Dermis blood vessel endothelial cell (primary cell): ENCODE results near the gene CNN3. TPM values are rescaled to one million over a fixed set of nuclear protein-coding genes. Genes with fewer than 3 reads are reported as not detected.

Experiments used
- DNase-seq: peaks from one replicate; pipeline ENCODE4 v3.0.0; 2010
- total RNA-seq: library from RNA; depleted of rRNA; stranded (reverse); fragments of >200 nt; gene quantifications from 2 replicates; pipeline ENCODE4 v1.2.3, GENCODE V29; 2014

Gene CNN3
- total RNA-seq, 1 donor from 2014 or later = 578 TPM

DNA sequence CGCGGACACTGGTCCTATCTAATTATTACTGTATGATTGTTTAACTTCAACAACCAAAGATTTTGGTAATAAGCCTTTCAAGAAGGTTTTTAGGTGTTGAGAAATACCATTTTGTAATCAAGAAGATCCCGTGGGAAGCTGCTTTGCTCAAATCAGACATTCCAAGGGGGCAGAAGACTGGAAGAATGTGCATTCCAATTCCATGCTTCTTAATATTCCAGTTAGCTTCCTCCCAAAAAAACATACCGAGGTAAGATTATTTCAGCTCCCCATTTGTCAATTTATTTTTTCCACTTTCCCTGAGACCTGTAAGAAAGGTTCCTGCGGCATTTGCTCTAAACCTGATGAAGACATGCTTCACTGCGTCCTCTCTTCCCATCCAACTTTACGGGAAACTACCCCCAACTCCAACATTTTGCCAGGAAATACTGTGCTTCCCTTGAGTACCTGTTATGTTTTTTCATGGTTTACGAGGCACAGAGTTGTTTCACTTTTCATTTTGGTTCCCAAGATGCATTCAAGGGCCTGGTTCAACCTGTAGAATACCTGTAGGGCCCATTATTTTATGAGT, 4.1 kb downstream of the CNN3 start:
- DNase-seq = peak; percentile 42

DNA sequence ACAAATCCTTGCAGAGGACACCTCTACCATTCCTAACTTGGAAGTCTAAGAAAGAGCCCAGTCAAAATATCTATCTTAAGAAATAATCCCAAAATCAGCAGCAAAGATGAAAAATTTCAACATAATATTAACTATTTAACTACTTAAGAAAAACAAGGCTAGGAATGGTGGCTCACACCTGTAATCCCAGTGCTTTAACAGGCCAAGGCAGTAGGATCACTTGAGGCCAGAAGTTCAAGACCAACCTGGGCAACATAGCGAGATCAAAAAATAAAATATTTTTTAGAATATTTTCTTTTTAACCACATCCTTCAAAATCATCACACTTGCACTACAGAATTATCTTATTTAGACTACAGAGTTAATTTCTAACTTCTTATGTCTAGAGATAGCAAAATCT, 4.9 kb downstream of the CNN3 start:
- DNase-seq = no peak

DNA sequence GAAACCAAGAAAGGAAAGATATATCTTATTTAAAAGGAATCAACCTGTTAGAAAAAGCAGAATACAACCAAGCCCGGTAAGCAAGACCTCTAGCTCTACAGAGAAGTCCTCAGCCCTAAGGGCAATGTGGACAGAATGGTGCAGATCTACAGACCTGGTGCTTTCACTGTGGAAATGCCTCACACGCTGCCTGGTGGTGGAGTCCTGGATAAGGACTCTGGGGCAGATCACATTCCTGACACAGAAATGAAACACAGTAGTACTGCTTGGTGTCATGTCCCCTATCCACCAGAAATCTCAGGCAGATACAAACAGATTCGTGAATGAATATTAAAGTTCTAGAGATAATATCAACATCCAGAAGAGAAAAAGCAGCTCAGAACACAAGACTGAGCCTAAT, 6.8 kb downstream of the CNN3 start:
- DNase-seq = peak; percentile 40

DNA sequence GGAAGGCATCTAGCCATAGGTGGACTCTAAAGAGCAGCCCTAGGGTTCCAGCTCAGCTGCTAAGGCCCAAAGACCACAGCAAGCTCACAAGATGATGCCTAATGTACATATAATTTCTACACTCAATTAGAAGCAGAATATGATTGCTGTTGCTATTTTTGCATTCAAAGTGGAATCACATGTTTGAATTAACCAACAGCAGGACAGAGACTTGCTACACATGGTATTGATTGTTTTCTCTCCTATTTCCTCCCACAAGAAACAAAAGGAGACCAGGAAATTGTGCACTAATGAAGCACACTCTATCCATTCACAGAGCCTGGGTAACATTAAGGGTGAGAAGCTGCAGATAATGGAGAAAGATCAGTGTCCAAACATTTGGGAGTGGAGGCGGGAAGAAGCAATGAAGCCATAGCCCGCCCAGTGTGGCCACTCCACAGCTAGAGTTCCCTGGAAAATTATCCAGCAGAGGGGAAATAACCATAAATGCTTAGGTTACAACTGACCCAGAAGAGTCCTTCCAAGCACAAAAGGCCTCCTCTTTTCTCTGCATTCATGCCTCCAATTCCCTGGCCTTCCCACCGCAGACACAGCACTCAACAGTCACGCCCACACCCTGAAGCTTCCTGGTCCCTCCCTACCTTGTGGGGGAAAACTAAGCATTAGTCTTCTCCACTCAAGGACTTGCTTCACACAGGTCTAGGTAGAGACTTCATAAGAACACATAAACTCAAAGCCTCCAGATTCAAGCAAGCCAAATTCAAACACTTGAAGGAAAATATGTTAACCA, 7.5 kb downstream of the CNN3 start:
- no peak for DNase-seq

DNA sequence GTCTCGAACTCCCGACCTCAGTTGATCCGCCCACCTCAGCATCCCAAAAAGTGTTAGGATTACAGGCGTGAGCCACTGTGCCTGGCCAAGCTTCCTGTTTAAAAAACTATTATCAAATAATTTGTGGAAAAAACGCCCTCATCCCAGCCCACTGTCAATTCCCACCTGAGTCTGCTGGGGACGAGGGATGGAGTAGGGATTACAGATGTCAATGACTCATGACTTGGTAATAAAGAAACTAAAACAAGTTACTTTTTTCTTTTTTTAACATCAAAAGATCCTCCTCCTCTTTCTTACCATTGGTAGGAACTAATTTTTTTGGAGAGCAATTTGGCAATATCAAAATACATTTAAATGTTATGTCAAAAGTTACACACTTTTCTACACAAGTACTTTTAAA, 9.7 kb downstream of the CNN3 start:
- DNase-seq = no peak

DNA sequence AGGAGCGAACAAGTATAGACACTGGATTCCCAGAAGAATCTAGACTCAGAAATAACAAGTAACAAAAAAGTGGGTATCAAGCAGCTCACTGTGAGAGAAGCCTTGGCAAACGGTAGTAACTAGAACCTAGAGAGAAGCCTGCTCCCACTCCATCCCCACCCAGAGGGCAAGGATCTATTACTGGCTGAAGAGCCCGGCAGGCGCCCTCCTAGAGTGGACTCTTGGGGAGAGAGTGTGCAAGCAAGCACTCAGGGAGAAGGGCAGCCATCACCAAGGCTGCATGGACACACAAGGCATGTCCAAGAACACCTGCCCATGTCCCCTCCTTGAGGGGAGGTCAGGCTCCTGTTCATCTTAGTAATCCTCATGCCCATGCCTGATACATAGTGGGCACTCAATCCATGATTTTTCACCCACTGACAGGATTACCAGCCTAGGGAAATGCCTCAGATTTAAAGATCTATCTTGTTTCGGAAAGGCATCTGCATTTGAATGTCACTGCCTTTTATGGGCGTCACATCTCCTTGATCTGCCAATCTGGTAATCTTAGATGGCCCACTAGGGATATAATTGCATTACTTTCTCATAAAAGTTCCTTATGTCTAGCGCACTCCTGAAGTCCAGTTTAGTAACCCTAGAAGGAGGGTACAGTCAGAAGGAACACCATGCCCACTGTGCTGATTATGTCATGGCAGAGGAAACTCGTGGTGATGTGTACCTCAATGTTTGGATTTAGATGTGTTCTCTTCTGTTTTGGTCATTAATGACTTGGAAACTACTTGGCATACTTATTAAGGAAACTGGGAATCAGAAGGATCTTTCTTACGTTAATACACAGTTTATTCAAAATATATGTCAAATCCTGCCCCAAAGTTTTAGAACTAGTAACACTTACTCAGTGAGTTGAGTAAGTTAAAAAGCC, 14.4 kb downstream of the CNN3 start:
- peak; percentile 36 for DNase-seq

DNA sequence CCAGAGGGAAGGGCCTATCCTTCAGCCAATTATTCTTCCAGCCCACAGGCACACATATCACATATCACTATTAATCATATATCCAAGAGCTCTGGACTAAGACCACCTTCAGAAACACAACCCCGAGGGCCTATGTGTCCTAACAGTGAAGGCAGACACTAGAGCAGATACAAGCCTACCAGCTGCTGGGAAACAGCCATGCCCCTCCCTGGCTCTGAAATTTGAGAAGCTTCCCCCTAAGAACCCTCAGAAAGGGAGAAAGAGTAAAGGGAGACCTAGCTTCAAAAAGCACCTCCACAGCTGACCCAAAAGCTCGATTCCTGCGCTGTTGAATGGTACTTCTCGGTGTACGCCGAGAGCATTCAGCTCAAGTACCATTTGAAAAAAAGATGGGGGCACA, 17.4 kb downstream of the CNN3 start:
- no peak for DNase-seq

DNA sequence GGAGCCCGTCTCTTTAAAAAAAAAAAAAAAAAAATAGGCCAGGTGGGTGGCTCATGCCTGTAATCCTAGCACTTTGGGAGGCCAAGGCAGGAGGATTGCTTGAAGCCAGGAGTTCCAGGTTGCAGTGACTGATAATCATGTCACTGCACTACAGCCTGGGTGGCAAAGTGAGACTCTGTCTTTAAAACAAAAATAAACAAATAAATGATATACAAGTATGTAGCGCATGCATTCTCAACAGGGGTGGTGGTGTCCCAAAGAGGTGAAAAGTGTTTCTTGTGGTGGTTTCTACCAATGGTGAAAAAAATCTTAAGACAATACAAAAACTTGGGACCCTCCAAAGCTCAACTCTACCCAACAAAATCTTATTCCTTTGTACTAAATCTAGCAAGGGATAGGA, 17.9 kb downstream of the CNN3 start:
- DNase-seq = no peak

DNA sequence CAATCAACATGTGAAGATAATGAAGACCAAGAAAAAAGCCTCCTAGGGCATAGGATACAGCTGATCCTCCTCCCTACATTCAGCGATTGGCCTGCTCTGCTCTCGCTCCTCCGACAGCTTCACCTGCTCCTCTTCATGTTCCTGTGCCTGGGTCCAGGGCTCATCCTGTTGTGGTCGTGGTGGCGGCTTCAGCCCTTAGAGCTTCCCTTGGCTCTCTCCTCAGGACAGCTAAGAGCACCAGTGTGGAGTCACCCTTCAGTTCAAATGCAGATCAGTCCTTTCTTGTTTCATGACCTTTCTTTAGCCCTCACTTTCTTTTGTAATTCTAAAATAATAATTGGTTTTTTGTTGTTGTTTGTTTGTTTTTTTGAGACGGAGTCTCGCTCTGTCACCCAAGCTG, 18.7 kb downstream of the CNN3 start:
- no peak for DNase-seq

DNA sequence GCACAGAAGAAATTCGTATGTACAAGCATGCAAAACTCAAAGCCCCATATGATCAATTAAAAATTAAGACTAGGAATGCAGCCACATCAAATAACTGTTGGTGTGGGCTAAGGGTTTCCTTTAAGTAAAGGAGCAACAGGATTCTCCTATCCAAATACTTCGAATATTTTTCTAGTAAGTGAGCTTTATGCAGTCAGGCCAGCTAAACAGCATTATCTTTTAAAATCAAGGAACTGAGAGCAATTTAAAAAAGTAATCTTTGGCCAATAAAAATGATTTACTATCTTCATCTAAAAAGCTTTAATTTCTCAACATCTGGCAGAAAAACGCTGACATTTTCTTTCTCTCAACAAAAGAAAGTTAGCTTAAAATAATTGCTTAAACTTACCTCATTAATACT, 19.8 kb downstream of the CNN3 start:
- no peak for DNase-seq

DNA sequence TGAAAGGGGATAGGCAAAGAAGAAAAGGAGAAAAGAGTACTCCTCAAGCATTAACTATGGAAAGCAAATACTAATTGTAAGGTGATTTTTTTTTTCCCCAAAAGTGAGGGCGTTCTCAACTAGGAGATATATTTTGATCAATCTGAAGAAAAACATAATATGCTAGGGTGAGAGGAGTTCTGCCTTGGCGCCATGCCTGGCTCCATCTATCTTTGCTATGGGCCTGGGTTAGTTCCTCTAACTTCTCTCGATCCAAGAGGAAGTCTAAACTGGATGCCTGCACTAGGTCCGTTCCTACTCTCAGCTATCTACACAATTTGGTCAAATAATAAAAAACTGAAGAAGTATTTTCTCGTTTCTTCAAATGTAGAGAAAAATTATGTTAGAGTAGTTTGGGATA, 20.5 kb downstream of the CNN3 start:
- DNase-seq = no peak

DNA sequence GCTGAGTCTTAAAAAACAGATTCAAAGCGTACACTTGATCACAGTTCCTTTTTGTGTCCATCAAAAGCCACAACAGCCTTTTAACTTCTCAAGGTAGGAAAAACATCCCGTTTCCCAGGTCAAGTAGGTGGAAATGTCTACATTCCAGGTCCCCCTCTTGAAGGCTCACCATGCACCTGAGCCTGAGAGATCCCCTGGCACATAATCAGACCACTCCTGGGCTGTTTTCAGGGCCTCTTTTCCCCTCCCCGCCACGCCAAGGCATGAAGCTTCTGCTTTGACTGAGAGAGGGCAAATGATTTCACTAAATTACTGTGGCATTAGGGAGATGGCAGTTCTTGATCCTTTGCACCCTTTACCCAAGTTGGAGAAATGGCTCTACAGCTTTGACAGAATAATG, 21.7 kb downstream of the CNN3 start:
- DNase-seq = no peak

DNA sequence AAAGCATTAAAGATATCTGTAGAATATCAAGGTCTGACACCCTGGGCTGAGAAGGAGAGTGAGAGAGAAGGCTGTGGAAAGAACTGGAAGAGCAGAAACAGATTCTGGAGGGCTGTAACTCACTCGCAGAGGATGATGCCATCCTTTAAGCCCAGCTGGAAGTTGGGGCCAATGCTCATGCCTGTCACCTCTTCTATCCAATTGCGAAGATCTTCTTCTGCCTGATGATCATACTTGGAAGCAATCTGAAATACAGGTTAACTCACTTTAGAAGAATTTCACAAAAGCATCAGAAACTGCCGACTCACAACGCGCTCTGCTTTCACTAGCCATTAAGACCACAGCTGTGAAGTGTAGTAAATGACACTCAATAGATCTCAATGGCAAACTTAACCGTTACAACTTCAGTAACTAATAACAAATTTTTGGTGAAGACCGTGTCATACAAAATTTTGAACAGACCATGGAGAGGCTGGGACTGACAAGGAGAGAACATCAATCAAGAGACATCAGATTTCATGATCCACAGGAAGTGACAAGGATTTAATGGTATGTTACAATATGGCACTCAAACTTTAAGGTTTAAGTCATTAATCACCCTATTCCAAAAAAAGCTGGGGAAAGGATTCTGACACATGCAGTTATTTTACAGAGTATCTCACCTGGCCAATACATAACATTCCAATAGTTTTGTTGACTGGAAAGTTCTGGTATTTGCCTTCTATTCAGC, 23.5 kb downstream of the CNN3 start:
- DNase-seq = no peak

DNA sequence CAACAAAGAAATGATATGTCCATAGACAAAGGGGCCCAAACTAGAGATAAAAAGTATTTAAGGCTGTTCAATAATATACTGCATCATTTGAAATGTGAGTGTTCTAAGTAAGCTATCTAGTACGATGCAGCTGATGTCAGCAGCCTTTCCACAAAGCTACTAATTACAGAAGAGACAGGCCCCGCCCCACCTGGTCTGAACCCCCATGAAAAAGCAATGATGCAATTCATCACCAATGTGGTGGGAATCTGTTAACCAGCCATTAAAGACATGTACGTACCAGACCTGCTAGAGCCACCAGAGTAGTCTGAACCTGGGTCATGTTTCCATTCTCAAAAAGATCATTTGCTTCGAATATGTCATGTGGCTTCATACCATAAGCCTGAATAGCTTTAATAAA, 25.1 kb downstream of the CNN3 start:
- DNase-seq = no peak

DNA sequence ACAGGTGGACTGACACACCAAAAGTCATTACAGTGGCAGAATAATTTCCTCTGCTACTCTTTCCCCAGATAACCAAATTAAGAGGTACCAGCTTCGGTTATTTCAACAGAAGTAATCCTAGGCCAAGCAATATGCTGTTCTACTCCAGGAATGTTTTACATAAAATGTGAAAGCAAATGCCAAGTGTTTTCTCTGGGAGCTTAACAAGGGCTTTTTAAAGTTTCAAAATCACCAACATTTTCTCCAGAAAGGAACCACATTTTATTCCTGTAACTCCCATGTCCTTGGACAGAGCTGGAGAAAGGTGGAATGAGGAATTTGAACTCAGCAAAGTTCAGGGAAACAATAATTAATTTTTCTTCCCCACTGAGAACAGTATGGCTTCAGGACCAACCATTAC, 27.2 kb downstream of the CNN3 start:
- no peak for DNase-seq

DNA sequence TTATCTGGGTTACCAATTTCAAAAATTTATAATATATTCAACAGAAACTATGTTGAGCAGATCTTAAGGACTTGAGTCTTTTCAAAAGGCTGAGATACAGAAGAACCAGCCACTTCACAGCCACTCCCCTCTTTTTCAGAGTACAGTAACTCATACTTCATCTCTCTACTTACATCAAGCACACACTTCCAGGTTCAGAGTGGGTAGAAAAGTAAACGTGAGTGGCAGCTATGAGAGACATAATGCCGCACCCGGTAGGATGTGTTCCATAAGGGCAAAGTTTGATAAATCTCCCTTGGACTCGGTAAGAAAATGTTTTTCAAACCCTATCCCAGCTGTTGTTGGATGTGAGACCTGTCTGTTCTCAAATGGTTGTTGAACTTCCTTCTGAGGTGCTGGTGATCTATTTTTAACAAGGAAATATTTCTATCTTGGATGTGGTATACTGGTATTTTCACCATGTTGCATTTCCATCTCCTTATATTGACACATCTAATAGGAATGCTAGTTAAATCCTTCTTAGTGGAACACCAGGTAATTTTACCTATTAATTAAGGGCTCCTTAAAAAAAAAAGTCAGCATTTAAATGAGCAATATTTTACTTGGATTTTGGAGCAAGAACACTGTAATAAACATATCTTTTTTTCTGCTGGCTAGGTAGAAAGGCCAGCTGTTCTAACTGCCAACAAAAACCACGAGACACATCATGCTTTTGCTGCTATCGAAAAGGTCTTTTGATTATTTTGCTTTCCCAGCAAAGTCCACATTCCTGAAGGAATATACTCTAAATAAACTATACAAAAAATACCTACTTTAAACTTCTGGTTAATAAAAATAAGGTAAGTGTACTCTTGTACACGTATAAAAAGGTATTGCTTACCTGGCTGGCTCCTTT, 28.2 kb downstream of the CNN3 start:
- DNase-seq = no peak

DNA sequence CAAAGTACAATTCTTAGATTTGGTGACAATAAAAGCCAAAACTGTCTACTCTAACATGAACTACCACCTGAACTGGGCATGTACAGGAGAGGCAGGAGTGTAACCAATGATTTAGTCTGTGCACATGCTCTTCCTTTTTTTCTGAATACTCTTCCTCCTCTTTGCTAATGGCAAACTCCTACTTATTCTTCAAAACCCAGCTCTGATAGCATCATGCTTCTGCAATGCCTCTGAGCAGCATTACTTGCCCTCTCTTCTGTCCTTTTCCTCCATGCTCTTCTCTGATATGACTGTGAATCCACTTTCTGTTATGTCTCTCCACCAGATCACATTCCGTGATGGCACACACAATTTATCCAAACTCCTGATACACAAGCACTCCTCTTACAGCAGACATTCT, 31.4 kb downstream of the CNN3 start:
- no peak for DNase-seq

DNA sequence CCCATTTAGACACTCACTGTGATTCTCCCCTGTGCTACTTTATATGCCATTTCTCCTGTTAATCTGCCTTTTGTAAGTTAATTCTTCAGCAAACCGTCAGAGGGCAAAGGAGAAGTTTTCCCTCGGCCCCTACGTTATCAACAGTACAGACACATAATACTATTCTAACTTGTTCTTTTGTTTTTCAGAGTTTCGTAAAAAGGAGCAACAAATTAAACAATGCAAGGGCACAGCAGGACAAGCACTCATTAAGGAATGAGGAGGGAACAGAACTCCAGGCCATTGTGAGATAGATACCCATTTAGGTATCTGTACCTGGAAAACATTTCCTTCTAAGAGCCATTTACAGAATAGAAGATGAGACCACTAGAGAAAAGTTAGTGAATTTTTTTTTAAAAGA, 32.3 kb downstream of the CNN3 start:
- no peak for DNase-seq

DNA sequence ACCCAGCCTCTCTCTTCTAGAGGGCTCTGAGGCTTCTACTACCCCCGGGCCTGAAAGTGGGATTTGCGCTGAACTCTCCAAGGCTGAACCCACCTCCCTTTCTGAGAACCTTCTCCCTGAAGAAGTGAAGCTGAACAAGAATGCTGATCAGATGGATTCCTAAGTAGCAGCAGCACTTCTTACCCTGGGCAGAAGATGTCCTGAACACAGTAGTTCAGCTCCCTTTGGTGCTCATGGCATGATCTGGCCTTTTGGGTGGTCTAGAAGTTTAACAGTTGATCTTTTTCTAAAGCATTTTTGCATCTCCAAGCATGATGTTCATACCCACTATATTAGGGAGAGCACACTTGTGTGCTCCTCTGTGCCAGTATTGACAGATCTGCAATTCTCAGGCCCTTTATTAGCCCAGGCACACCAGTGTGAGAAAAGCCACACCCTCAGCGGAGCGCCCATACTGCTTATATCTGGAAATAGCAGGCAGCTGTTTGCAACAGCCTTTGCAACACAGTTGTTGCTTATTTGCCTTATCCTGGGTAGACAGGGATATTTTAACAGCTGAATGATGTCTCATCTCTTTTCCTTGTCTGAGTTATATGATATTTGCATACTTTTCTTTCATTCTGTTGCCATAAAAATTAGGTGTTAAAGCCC, 34.2 kb downstream of the CNN3 start:
- no peak for DNase-seq

DNA sequence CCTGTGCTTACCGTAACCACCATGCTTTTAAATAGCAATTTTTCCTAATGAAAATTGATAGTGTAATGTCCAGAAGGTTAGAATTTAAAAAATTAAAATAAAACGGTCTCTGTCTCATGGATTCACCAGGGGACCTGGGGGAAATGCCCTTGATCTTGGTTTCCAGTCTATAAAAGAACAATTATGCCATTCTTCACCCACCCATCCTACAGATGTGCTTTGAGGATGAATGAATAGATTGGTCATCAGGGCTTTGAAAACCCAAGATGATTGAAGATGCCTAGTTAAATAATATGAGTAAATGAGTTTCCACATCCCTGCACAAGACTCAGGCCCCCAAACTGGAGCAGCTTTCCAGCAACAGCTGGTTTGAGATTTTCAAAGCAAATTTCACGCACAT, 38.7 kb downstream of the CNN3 start:
- no peak for DNase-seq

DNA sequence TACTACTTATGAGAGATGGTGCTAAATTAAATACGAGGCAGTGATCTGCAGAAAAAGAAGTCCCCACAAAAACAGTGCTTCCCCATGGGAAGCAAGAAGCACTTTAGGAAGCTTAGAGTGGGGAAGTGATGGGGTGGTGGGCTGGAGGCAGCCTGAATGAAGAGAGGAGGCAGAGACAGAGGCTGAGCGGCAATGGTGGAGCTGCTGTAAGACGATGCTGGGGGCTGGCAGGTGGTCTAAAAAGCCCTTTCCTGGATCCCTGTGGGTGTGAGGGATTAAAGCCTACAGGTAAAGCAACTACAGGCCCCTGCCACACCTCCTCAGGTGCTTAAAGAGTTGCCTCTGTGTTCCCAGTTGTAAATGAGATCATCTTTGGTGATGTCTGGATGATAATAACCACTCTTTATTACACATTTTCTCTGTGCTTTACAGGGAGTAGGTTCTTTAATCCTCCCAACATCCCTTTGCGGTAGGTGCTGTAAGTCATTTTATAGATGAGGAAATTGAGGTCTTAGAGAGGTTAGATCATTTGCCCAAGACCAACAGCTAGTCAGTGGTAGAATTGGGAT, 39.2 kb downstream of the CNN3 start:
- no peak for DNase-seq
